Stimulated activated CD4-positive, alpha-beta T cell treated with anti-CD3 and anti-CD28 coated beads, Interleukin-1b, Interleukin-23, amount 100 ng/mL, for 4 hours (primary cell): ENCODE results near the gene PDE10A.

Experiments used
- DNase-seq, 2 donors: peaks; one replicate each; pipeline ENCODE4 v3.0.0-alpha.2; 2020; ENCODE audit warnings: low read depth in 2 of 2

The PDE10A gene

DNA sequence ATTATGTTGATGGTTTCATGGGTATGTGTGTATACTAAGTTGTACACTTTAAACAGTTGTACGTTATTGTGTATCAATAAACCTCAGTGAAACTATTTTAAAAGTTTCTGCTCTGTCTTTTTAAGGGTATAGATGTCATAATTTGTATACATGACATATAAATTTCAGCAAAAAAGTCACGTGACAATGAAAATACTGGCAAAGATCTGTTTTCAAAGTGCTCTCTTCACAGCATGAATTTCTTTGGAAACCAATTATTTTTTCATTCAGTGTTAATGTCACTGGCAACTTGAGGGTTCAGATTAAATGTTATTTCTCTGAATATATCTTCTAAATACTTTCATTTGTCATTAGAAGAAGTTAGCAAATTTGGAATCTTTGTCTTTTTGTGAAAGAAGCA is 261.9 kb downstream of the PDE10A start:
- DNase-seq, result no peak

DNA sequence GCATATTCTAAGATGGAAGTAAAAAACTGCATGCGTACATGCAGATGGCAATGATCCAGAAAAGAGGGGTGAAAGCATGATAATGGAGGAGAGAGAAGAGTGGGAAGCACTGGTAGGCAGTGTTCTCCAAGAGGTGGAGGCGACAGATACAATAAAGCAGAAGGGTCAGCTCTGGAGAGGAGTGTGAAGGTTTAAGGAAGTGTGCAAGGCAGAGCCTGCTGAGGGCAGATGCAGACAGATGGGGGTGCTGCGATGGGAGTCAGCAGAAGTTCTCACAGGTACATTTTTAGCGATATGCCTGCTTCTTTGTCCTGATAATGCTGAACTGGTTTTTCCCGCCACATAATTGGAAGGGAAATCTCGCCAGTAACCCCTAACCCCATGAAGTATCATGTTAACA is 272.6 kb downstream of the PDE10A start:
- DNase-seq, result no peak

DNA sequence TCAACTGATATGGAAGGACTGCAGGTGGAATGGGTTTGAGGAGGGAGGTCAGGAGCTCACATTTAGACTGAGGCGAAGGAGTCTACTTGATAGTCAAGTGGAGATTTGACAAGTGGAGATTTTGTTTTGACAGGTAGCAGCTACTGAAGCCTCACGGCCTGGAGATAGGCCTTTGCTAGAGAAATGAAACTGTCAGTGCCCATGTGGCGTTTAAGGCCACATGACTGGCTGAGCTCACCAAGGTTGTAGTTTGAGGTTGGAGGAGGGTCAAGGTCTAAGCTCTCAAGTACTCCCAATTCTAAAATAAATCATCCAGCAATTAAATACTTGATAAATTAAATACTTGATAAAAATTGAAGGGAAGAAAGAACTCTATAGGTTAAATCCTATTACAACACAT is 273.5 kb downstream of the PDE10A start:
- no peak for DNase-seq

DNA sequence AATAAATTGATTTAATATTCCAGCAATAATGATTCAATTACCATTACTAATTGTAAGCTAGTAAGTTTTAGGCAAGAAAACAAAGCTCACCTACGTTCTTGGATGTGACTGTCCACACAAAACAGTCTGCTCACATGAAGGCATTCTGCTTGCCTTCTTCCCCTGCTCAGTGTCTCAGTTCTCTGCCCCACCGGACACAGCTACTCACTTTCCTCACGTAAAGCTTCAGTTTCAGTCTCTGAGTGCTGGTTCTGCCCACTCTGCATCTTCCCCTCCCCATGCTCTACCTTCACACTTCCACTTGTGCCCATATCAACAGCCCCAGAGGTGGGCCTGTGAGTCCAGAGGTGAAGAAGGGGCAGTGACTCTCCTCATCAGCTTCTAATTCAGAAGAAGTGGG is 279.7 kb downstream of the PDE10A start:
- no peak for DNase-seq

DNA sequence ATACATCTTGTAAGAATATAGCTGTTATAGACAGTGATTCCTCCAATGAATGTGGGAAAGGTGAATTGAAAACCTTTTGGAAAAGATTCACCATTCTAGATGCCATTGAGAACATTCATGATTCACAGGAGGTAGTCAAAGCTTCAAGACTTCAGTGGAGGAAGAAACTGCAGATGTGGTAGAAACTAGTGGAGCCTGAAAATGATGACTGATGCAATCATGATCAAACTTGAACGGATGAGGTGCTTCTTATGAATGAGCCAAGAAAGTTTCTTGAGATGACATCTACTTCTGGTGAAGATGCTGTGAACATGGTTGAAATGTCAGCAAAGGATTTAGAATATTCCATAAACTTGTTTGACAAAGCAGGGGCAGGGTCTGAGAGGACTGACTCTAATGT is 286.9 kb downstream of the PDE10A start:
- DNase-seq, result no peak

DNA sequence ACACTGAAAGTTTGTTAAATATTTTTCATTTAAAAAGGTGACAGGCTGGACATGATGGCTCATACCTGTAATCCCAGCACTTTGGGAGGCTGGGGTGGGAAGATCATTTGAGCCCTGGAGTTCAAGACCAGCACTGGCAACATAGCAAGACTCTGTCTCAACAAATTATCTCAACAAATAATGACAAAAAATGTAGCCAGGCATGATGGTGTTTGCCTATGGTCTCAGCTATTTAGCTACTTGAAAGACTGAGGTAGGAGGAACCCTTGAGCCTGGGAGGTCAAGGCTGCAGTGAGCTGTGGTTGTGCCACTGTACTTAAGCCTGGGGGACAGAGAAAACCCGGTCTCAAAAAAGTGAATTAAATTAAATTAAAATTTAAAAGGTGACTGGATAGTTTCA is 297.7 kb downstream of the PDE10A start:
- no peak for DNase-seq

GRCh38 chr6:165345700-165346099 is 317.3 kb downstream of the PDE10A start:
- DNase-seq, result no peak

GRCh38 chr6:165340532-165340931 is 322.5 kb downstream of the PDE10A start:
- no peak for DNase-seq

- no peak for DNase-seq
Measured at GRCh38 chr6:165325609-165326008, 337.4 kb downstream of the PDE10A start.

- DNase-seq, result no peak
Measured at GRCh38 chr6:165321555-165322145, 341.4 kb downstream of the PDE10A start.

GRCh38 chr6:165321150-165321549 is 341.9 kb downstream of the PDE10A start:
- no peak for DNase-seq

DNA sequence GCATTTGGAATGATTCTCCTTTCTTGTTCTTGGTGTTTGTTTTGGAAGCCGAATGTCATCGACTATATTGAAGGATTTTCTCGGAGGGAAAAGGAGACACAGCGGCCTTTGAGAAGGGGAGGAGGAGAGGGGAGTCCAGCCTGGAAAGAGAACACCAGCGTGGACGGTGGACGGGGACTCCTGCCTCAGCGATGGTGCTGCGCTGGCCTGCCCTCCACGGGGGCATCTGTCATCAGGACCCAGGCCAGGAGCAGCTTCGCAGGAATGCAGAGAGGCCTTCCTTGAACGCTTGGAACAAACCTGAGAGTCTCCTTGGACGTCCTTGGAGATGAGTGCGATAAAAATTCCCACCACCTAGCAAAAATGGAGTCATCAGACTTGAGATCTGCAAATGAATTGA is 345.3 kb downstream of the PDE10A start:
- DNase-seq, result no peak

DNA sequence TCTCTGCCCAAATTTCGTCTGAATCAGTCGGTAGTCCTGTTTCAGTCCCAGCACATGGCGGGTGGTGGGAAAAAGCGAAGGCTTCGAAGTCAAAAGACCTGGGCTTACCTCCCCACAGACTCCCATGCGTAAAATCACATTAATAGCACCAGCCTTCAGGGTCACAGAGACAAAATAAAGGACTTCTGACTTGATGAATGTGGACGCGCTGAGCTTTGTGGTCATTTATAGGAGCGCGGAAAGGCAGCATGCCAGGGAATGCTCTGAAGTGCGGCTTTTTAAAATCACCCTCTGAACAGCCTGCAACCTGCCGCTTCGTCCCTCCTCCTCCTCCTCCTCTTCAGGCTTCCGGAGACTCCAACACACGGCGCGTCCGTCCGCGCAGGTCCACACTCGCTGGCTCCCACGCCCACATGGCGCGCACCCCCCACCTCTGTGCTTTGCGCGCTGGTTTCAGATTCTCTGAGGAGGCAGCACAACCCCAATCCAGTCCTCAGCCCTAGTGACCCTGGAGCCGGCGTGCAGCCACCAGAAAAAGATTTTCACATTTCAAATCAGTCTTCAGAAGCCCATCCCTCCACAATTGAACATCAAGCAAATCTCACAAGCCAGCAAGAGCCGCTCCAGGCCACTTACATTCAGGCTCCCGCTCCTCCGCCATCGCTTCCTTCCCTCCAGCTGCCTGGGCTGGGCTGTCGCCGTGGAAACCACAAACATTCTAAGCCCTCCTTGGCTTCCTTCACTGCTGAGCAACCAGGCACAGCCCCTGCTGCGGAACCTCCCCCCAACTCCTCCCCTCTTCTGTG is 353.9 kb downstream of the PDE10A start, which contains the start of gene C6orf118:
TSS of gene C6orf118 (minus strand) at position 680 of the 806 bp plus-strand sequence. CDS start at position 661, 19 bp downstream.
- no peak for DNase-seq

- DNase-seq, result no peak
Measured at GRCh38 chr6:165306955-165307354, 356.1 kb downstream of the PDE10A start.

DNA sequence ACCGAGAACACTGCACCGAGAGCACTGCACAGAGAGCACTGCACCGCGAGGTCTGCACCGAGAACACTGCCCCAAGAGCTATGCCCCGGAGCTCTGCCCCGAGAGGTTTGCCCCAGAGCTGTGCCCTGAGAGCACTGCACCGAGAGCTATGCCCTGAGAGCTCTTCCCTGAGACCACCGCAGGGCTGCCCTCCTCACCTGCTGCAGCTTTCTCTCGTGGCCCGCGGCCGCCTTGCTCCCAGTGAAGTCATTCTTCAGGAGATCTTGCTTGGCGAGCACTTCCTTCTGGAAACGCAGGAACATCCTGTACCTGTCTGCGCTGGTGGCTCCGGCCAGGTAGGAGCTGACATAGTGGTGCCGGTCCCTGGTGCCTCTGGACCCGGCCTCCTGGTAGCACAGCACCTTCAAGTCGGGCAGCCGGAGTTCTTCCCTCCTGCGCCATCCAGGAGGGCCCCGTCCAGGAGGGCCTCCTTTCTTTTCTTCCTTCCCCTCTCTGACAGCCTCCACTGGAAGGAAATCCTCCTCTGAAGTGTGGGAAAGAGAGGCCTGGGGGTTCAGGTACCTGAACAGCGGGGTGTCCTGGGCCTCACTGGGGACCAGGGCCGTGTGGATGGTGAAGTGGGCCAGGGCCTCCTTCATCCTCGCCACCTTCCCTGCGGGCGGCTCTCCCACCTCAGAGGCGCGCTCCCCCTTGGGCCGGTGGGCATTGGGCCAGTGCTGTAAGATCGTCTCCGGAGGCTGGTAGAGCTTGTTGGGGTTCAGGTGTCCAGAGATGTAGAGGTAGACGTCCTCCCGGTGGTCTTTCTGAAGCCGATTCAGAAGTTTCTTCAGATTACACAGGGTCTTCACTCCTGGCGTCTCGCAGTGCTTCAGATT is 361.4 kb downstream of the PDE10A start:
- DNase-seq, result no peak

GRCh38 chr6:165300422-165300936 is 362.6 kb downstream of the PDE10A start:
- no peak for DNase-seq

DNA sequence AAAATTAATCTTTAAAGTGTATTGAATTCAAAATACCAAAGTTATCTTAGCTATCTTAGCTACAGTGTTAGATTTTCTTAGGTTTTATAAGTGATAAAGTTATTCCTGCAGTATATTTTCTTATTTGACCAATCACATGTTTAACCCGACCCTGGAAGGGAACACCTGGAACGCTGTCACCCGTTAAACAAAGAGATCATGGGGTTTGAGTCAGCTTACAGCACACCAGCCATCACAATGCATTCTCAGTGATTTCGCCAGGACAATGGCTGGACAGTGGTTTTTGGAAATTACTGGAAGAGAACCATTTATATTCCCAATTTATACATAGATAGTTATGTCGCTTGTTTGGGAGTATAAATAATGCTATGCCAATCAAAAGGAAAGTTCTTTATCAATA is 364.2 kb downstream of the PDE10A start:
- no peak for DNase-seq

- DNase-seq, result no peak
Measured at GRCh38 chr6:165298402-165298801, 364.6 kb downstream of the PDE10A start.

DNA sequence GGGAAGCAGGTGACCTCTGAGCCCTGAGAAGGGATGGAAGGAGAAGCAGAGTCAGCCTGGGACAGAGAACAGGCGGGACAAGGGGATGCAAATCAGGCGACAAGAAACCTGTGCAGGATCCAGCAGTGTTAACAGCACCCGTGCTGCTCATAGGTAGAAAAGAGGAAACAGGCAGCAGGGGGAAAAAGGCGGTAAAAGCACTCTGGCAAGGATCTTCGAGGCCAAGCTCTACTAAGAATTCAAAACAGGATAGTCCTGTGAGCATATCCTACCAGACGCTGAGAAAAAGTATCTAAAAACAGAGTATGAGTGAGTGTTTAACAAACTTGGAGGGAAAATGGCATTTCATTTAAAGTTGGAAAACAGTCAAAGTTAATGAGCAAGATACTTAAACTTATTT is 370.4 kb downstream of the PDE10A start:
- no peak for DNase-seq
